Measurements from ENCODE around the gene SEMA3C.

The SEMA3C gene

DNA sequence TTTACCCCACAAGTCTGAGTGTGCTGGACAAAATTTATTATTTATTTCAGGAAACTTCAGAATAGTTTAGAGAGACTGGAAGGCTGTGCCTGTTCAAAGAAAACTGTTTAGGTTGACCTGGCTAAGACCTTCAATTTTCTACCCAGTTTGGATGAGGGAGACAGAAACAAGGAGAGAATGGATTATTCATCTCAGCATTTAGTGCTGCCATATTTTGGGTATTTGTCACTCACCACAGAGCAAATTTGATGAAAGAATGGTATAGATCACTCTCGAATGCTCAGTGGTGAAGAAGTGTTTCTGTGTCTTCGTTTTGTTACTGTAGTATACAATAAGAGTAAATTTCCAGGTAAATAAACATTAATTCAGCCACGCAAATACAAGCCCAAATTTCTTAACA is 71.8 kb downstream of the SEMA3C start:
- H4K20me1 ChIP-seq (ENCODE audit: insufficient read depth, low read length) = no peaks in the 10 kb centered on the region
- H3K4me3 ChIP-seq (ENCODE audit: low read depth in 1 of 2, low read length in 2 of 2) = no peak overlapping the region
- H3K79me2 ChIP-seq (ENCODE audit: insufficient read depth, low read length) = no peaks in the 10 kb centered on the region
- no peaks in the 10 kb centered on the region for H3K9me3 ChIP-seq (ENCODE audit: insufficient read depth, low read length, severe bottlenecking)
- no peak overlapping the region for H3K27ac ChIP-seq (ENCODE audit: low read length)
- no peak for TF ChIP-seq EZH2 (IDR thresholded peaks at IDR 0.05; ENCODE audit: borderline replicate concordance, low read depth, low read length, severe bottlenecking)
- TF ChIP-seq, protein P1, sequence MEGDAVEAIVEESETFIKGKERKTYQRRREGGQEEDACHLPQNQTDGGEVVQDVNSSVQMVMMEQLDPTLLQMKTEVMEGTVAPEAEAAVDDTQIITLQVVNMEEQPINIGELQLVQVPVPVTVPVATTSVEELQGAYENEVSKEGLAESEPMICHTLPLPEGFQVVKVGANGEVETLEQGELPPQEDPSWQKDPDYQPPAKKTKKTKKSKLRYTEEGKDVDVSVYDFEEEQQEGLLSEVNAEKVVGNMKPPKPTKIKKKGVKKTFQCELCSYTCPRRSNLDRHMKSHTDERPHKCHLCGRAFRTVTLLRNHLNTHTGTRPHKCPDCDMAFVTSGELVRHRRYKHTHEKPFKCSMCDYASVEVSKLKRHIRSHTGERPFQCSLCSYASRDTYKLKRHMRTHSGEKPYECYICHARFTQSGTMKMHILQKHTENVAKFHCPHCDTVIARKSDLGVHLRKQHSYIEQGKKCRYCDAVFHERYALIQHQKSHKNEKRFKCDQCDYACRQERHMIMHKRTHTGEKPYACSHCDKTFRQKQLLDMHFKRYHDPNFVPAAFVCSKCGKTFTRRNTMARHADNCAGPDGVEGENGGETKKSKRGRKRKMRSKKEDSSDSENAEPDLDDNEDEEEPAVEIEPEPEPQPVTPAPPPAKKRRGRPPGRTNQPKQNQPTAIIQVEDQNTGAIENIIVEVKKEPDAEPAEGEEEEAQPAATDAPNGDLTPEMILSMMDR (IDR thresholded peaks at IDR 0.05; ENCODE audit: borderline replicate concordance, extremely low read depth, low read length, poor library complexity, severe bottlenecking) = no peak
- no peak overlapping the region for H2AFZ ChIP-seq (ENCODE audit: low read depth, low read length)
- no peaks in the 10 kb centered on the region for H3K4me1 ChIP-seq (ENCODE audit: insufficient read depth, low read length)
- DNase-seq = no peak
- no peak for ATAC-seq (ENCODE audit: insufficient read depth, low read depth)
- H3K4me2 ChIP-seq (ENCODE audit: insufficient read depth, low read length) = no peak overlapping the region
- no peak overlapping the region for H3K9ac ChIP-seq (ENCODE audit: low read depth, low read length)
- no peaks in the 10 kb centered on the region for H3K27me3 ChIP-seq (ENCODE audit: insufficient read depth, low read length, poor library complexity)
- no peaks in the 10 kb centered on the region for H3K36me3 ChIP-seq (ENCODE audit: insufficient read depth, low read length)

DNA sequence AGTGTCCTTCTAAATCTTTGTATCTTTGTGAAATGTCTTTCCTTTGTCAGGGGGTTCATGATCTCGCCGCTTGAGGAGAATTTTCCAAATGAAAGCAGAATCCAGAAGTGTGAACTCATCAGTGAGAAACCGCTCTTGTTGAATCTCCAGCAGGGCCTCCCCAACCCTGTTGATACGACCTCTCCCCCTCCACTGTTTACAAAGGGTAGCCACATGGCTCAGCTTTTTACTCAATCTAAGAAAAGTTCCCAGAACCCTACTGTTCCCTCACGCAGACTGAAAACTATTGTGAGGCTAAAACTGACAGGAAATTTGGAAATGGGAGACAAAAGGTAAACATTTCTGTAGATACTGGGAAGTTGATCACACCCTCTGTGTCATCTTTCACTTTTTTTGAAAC is 73.9 kb downstream of the SEMA3C start:
- H4K20me1 ChIP-seq (ENCODE audit: insufficient read depth, low read length) = no peaks in the 10 kb centered on the region
- H2AFZ ChIP-seq (ENCODE audit: low read depth, low read length) = no peak overlapping the region
- no peak overlapping the region for H3K4me2 ChIP-seq (ENCODE audit: insufficient read depth, low read length)
- no peaks in the 10 kb centered on the region for H3K9me3 ChIP-seq (ENCODE audit: insufficient read depth, low read length, severe bottlenecking)
- DNase-seq (no peak), ATAC-seq (ENCODE audit: insufficient read depth, low read depth) (no peak)
- H3K36me3 ChIP-seq (ENCODE audit: insufficient read depth, low read length) = no peaks in the 10 kb centered on the region
- no peak overlapping the region for H3K4me3 ChIP-seq (ENCODE audit: low read depth in 1 of 2, low read length in 2 of 2)
- no peaks in the 10 kb centered on the region for H3K27me3 ChIP-seq (ENCODE audit: insufficient read depth, low read length, poor library complexity)
- H3K4me1 ChIP-seq (ENCODE audit: insufficient read depth, low read length) = no peaks in the 10 kb centered on the region
- TF ChIP-seq EZH2 (IDR thresholded peaks at IDR 0.05; ENCODE audit: borderline replicate concordance, low read depth, low read length, severe bottlenecking) = no peak
- TF ChIP-seq, protein P1 (IDR thresholded peaks at IDR 0.05; ENCODE audit: borderline replicate concordance, extremely low read depth, low read length, poor library complexity, severe bottlenecking) = no peak
- H3K27ac ChIP-seq (ENCODE audit: low read length) = no peak overlapping the region
- no peaks in the 10 kb centered on the region for H3K79me2 ChIP-seq (ENCODE audit: insufficient read depth, low read length)
- H3K9ac ChIP-seq (ENCODE audit: low read depth, low read length) = no peak overlapping the region

DNA sequence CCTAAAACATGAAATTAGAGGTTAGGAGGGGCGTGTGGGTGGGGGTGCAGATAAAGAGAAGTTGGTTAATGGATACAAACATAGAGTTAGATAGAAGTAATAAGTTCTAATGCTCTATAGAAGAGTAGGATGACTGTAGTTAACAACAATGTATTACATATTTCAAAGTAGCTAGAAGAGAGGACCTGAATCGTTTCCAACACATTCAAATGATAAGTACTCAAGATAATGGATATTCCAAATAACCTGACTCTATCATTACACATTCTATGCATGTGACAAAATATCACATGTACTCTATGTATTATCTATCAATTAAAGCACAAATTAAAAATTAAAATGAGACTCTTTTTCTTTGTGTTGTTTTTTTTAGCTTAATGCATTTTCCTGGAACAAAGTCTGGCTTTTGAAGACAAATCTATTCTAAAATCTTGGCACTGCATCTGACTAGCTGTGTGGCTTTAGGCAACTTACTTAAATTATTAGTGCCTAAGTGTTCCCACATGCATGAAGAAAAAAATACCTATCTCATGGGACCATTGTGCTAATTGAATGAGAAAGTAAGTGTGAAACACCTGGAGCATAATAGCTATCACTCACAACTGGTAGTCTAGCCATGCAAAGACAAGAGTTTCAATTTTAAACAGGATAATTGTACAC is 75.7 kb downstream of the SEMA3C start:
- no peak for TF ChIP-seq EZH2 (IDR thresholded peaks at IDR 0.05; ENCODE audit: borderline replicate concordance, low read depth, low read length, severe bottlenecking)
- Histone ChIP-seq H3K4me1 (ENCODE audit: insufficient read depth, low read length) (no peaks in the 10 kb centered on the region), H4K20me1 (ENCODE audit: insufficient read depth, low read length) (no peaks in the 10 kb centered on the region), H2AFZ (ENCODE audit: low read depth, low read length) (no peak overlapping the region), H3K4me2 (ENCODE audit: insufficient read depth, low read length) (no peak overlapping the region), H3K27me3 (ENCODE audit: insufficient read depth, low read length, poor library complexity) (no peaks in the 10 kb centered on the region), H3K27ac (ENCODE audit: low read length) (no peak overlapping the region), H3K79me2 (ENCODE audit: insufficient read depth, low read length) (no peaks in the 10 kb centered on the region), H3K36me3 (ENCODE audit: insufficient read depth, low read length) (no peaks in the 10 kb centered on the region), H3K9me3 (ENCODE audit: insufficient read depth, low read length, severe bottlenecking) (no peaks in the 10 kb centered on the region), H3K4me3 (ENCODE audit: low read depth in 1 of 2, low read length in 2 of 2) (no peak overlapping the region), H3K9ac (ENCODE audit: low read depth, low read length) (no peak overlapping the region)
- DNase-seq = no peak
- no peak for ATAC-seq (ENCODE audit: insufficient read depth, low read depth)

DNA sequence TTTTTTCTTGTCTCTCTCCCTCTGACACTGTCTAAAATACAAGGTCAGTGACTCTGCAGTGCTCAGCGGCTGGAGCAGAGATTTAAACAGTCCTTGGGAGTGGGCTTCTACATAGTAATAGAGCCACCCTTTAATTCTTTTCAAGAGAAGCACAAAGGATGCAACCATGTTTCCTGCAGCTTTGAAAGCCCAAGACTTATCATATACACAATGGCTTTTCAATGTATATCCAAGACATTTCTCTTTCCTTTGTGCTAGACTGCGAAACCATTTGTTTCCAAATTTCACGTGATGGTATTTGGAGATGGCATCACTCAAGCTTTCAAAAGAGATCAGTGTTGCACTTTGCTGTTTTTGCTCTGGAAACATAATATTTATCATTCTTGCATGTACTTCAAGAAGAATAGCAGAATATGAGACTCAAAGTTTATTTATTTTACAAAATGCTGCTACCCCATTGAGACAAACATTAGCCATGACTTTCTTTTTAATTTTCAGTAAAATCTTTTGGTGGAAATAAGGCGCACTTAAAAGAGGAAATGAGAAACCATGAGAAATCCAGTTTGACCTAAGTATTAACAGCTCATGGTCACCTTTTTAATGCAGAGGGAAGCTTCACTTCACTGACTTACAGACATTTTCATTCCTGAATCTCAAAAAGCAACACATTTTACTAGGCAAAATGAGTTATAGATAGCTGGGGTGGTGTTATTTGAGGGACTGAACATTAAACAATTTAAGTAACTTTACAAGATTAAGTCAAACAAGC is 76.6 kb downstream of the SEMA3C start:
- DNase-seq = no peak
- Histone ChIP-seq H3K4me2 (ENCODE audit: insufficient read depth, low read length) (no peak overlapping the region), H3K79me2 (ENCODE audit: insufficient read depth, low read length) (no peaks in the 10 kb centered on the region), H3K36me3 (ENCODE audit: insufficient read depth, low read length) (no peaks in the 10 kb centered on the region), H3K9me3 (ENCODE audit: insufficient read depth, low read length, severe bottlenecking) (no peaks in the 10 kb centered on the region), H3K27me3 (ENCODE audit: insufficient read depth, low read length, poor library complexity) (no peaks in the 10 kb centered on the region), H3K4me3 (ENCODE audit: low read depth in 1 of 2, low read length in 2 of 2) (no peak overlapping the region), H3K27ac (ENCODE audit: low read length) (no peak overlapping the region), H3K9ac (ENCODE audit: low read depth, low read length) (no peak overlapping the region), H3K4me1 (ENCODE audit: insufficient read depth, low read length) (no peaks in the 10 kb centered on the region), H4K20me1 (ENCODE audit: insufficient read depth, low read length) (no peaks in the 10 kb centered on the region), H2AFZ (ENCODE audit: low read depth, low read length) (no peak overlapping the region)
- TF ChIP-seq EZH2 (IDR thresholded peaks at IDR 0.05; ENCODE audit: borderline replicate concordance, low read depth, low read length, severe bottlenecking) = no peak
- TF ChIP-seq, protein P1 (IDR thresholded peaks at IDR 0.05; ENCODE audit: borderline replicate concordance, extremely low read depth, low read length, poor library complexity, severe bottlenecking) = no peak
- ATAC-seq (ENCODE audit: insufficient read depth, low read depth) = no peak
